DND-41 (cell line): ENCODE measurements around the gene PCGF5.
"Not testable (repeated sequence)": the region's sequence is repeated elsewhere in the genome, so short reads cannot be mapped to it uniquely, and the experiment has no call there.

Experiments used
- ATAC-seq: fragments of 200-7000 bp; cut with Tn5 transposase; 3 replicates; pipeline ENCODE4 v1.9.1; 2021; ENCODE audit warnings: low read depth; ENCODE audit not compliant: insufficient read depth
- DNase-seq: peaks from one replicate; pipeline ENCODE4 v3.0.0-alpha.2; 2020
- H2AFZ ChIP-seq: 2 replicates; pipeline ENCODE4 v1.6.0; 2012; ENCODE audit warnings: low read depth, low read length
- H3K27ac ChIP-seq: 2 replicates; pipeline ENCODE4 v1.5.1; 2012; ENCODE audit warnings: low read length, inconsistent platforms
- H3K27me3 ChIP-seq: fragments of 200-600 bp; sonication (generic); 2 replicates; pipeline ENCODE4 v1.6.0; 2012; ENCODE audit warnings: low read length, mild to moderate bottlenecking, inconsistent platforms; ENCODE audit not compliant: insufficient read depth, poor library complexity
- H3K36me3 ChIP-seq: 2 replicates; pipeline ENCODE4 v1.5.1; 2012; ENCODE audit warnings: low read length, inconsistent platforms; ENCODE audit not compliant: insufficient read depth
- H3K4me1 ChIP-seq: 2 replicates; pipeline ENCODE4 v1.5.1; 2012; ENCODE audit warnings: mild to moderate bottlenecking, low read length; ENCODE audit not compliant: insufficient read depth
- H3K4me2 ChIP-seq: 2 replicates; pipeline ENCODE4 v1.6.0; 2012; ENCODE audit warnings: mild to moderate bottlenecking, moderate library complexity, low read length, inconsistent platforms; ENCODE audit not compliant: insufficient read depth
- H3K4me3 ChIP-seq, 2 experiments: fragments of 200-600 bp in 1 of 2; shearing (Covaris generic) in 1 of 2; 2 replicates each; pipeline ENCODE4 v1.5.1; 2012 to 2016; ENCODE audit warnings: inconsistent platforms in 2 of 2, low read length in 2 of 2, mild to moderate bottlenecking in 2 of 2, low read depth in 1 of 2, moderate library complexity in 1 of 2
- H3K79me2 ChIP-seq: 2 replicates; pipeline ENCODE4 v1.6.0; 2012; ENCODE audit warnings: low read length, inconsistent platforms; ENCODE audit not compliant: insufficient read depth
- H3K9ac ChIP-seq: 2 replicates; pipeline ENCODE4 v1.6.0; 2012; ENCODE audit warnings: low read depth, mild to moderate bottlenecking, inconsistent platforms, low read length, moderate library complexity
- H3K9me3 ChIP-seq: 2 replicates; pipeline ENCODE4 v1.5.1; 2012; ENCODE audit warnings: low read length, moderate library complexity, mild to moderate bottlenecking, inconsistent platforms; ENCODE audit not compliant: insufficient read depth, severe bottlenecking
- H4K20me1 ChIP-seq: 2 replicates; pipeline ENCODE4 v1.6.0; 2012; ENCODE audit warnings: low read length; ENCODE audit not compliant: insufficient read depth
- EZH2 ChIP-seq: IDR thresholded peaks from 3 replicates; pipeline ENCODE4 v1.6.1; 2012; ENCODE audit warnings: borderline replicate concordance, low read depth, mild to moderate bottlenecking, moderate library complexity, low read length, inconsistent platforms; ENCODE audit not compliant: severe bottlenecking
- TF ChIP-seq, protein P1 (sequence below): IDR thresholded peaks from 2 replicates; pipeline ENCODE4 v1.5.1; 2012; ENCODE audit warnings: borderline replicate concordance, low read length, moderate library complexity, mild to moderate bottlenecking; ENCODE audit not compliant: poor library complexity, severe bottlenecking; ENCODE audit errors: extremely low read depth

The PCGF5 gene

DNA sequence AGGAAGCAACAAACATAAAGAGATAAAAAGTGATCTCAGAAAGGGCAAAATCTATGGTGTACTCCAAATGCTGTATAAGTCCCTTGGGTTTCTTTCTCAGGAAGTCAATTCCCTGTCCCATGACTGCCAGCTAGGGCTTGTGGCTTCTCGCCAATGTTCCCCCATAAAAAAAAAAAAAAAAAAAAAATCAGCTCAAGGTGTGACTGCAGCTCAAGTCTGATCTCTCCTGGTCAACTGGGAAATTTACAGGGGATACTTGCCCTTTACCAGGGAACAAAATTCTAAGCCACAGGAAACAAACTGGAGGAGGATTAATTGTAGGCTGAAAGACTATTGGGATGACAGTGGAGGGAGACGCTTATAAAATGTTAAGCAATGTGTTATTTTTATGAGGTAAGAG, 76.0 kb downstream of the PCGF5 start:
- Histone ChIP-seq H4K20me1 (no peaks in the 10 kb centered on the region), H3K4me3 (no peak overlapping the region), H3K27me3 (no peaks in the 10 kb centered on the region), H3K36me3 (no peaks in the 10 kb centered on the region), H3K79me2 (no peaks in the 10 kb centered on the region), H3K9ac (no peak overlapping the region; the same call in 1 of the 2 replicates), H2AFZ (no peak overlapping the region), H3K27ac (0 out of 2 replicates have a peak overlapping the region, but pooled peaks have one; percentile 22), H3K4me2 (peak overlapping the region; percentile 23; the same call in 1 of the 2 replicates), H3K9me3 (no peaks in the 10 kb centered on the region), H3K4me1 (peaks cover 36% of the 10 kb centered on the region)
- peak; percentile 7; the same call in 1 of the 3 replicates for ATAC-seq
- DNase-seq, result no peak
- no peak for TF ChIP-seq EZH2
- TF ChIP-seq, protein P1, sequence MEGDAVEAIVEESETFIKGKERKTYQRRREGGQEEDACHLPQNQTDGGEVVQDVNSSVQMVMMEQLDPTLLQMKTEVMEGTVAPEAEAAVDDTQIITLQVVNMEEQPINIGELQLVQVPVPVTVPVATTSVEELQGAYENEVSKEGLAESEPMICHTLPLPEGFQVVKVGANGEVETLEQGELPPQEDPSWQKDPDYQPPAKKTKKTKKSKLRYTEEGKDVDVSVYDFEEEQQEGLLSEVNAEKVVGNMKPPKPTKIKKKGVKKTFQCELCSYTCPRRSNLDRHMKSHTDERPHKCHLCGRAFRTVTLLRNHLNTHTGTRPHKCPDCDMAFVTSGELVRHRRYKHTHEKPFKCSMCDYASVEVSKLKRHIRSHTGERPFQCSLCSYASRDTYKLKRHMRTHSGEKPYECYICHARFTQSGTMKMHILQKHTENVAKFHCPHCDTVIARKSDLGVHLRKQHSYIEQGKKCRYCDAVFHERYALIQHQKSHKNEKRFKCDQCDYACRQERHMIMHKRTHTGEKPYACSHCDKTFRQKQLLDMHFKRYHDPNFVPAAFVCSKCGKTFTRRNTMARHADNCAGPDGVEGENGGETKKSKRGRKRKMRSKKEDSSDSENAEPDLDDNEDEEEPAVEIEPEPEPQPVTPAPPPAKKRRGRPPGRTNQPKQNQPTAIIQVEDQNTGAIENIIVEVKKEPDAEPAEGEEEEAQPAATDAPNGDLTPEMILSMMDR, result peak; percentile 69

DNA sequence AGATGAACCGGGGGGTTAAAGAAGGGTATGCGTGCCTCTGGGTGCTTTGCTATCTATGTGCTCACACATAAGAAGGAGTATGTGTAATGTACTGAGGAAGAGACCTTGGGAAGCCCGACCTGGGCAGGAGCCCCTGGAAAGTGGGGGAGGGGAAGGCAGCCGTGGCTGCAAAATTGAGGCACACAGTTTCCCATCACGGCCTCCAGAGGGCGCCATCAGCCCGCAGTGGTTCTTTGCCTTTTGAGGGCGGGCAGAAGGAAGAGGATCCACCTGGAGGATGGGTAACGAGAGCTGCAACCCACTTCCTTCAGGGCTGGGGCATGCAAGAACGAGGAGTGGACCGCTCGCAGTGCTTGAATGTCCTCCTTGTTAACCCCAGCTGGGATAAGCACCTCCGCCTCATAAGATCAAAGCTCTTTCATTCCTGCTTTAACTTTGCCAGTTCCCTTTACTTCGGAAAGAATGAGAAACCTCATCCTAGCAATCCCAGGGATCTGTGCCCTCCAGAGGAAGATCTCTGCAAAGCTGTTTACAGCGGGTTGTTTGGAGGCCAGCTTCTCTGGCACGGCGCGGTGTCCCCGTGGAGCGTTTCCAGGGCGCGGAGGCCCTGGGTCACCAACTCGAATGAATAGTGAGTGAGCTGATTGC, 77.9 kb downstream of the PCGF5 start:
- ATAC-seq (peak; percentile 99), DNase-seq (peak; percentile 89)
- peak overlapping the region; percentile 27 for H3K27ac ChIP-seq
- peaks cover 36% of the 10 kb centered on the region for H3K4me1 ChIP-seq
- no peaks in the 10 kb centered on the region for H4K20me1 ChIP-seq
- H2AFZ ChIP-seq, result peak overlapping the region; percentile 65
- no peaks in the 10 kb centered on the region for H3K27me3 ChIP-seq
- H3K79me2 ChIP-seq, result no peaks in the 10 kb centered on the region
- H3K4me3 ChIP-seq, result peak overlapping the region in 1 of 2 experiments; percentile 38; a peak in 2 of 4 replicates
- H3K9me3 ChIP-seq, result no peaks in the 10 kb centered on the region
- no peaks in the 10 kb centered on the region for H3K36me3 ChIP-seq
- H3K4me2 ChIP-seq, result peak overlapping the region; percentile 58
- peak overlapping the region; percentile 13; the same call in 1 of the 2 replicates for H3K9ac ChIP-seq
- TF ChIP-seq, protein P1, result peak; percentile 100
- TF ChIP-seq EZH2, result no peak

DNA sequence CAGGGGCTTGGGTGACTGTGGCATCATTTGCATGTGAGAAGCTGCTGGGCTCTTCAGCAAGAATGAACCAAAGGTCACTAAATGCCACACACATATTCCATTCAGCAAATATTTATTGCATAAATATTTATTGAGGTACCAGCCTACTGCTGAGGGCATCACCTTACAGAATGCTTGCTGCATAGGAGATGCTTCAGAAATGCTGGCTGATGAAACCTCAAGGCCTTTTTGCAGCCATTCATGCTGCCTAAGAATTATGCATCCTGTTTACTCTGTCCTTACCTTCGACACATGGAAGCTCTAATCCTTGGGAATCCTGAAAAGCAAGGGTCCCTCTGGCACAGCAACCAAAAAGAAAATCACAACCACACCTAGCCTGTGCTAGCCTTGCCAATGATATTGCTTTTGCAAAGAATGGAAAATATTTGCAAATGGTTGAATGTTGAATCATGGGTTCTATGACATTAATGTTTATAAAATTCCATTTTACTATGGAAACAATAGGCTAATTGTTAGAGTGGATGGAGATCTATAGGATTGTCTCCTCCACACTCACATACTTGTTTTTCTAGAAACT, 79.6 kb downstream of the PCGF5 start:
- Histone ChIP-seq H3K4me2 (no peak overlapping the region), H3K9me3 (no peaks in the 10 kb centered on the region), H4K20me1 (no peaks in the 10 kb centered on the region), H3K36me3 (no peaks in the 10 kb centered on the region), H3K27me3 (no peaks in the 10 kb centered on the region), H3K4me3 (no peak overlapping the region), H3K4me1 (peaks cover 36% of the 10 kb centered on the region), H3K9ac (no peak overlapping the region), H3K27ac (no peak overlapping the region), H2AFZ (no peak overlapping the region), H3K79me2 (no peaks in the 10 kb centered on the region)
- TF ChIP-seq, protein P1, result no peak
- no peak for TF ChIP-seq EZH2
- ATAC-seq, result no peak
- DNase-seq, result no peak

DNA sequence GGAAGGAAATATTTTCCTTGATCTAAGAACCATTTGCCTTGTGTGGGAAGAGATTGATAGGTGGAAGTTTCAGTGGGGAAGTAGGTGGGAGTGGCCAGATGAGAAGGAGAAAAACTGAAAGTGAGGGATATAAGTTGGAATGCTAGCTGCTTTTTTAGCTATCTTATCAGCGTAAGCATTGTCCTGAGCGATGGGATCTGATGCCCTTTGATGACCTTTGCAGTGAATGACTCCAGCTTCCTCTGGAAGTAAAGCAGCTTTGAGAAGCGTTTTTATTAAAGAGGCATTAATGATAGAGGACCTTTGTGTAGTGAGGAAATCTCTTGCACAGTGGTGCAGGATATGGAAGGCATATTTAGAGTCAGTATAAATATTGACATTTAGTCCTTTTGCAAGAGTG, 82.5 kb downstream of the PCGF5 start:
- H3K79me2 ChIP-seq, DNase-seq, H3K9ac ChIP-seq, ATAC-seq, H3K27me3 ChIP-seq, H4K20me1 ChIP-seq, H3K4me2 ChIP-seq, H3K36me3 ChIP-seq, H3K9me3 ChIP-seq, H3K27ac ChIP-seq, H2AFZ ChIP-seq, H3K4me3 ChIP-seq: not testable (repeated sequence)
- H3K4me1 ChIP-seq, result peaks cover 11% of the 10 kb centered on the region

DNA sequence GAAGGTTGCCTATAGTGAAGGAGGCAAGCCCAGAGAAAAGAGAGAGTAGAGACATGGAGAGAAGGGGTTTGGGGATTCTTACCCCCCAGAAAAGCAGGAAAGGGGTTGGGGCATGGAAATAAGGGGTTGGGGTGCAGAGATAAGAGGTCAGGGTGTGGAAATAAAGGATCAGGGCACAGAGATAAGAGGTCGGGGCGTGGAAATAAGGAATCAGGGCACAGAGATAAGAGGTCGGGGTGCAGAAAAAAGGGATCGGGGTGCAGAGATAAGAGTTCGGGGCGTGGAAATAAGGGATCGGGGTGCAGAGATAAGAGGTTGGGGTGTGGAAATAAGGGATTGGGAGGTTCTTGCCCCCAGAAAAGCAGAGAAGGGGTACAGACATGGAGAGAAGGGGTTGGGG, 85.5 kb downstream of the PCGF5 start:
- not testable (repeated sequence) for H3K27me3 ChIP-seq, H4K20me1 ChIP-seq, H3K9ac ChIP-seq, ATAC-seq, DNase-seq, H3K79me2 ChIP-seq, H3K4me3 ChIP-seq, H3K4me2 ChIP-seq, H3K9me3 ChIP-seq, H3K27ac ChIP-seq, H3K36me3 ChIP-seq, H2AFZ ChIP-seq, H3K4me1 ChIP-seq
